Gastrocnemius medialis (tissue), 4 donors: ENCODE results near the gene CFP.

Experiments used
- CTCF ChIP-seq, 5 experiments: fragments of 450-650 bp in 3 of 5; fragments of 200-600 bp in 2 of 5; sonication (generic) in 2 of 5; IDR thresholded peaks in 4 of 5; conservative IDR thresholded peaks in 1 of 5; 1 replicate in 4 of 5; 2 replicates in 1 of 5; pipeline ENCODE4 v1.5.1; 2016 to 2019; ENCODE audit warnings: antibody characterized with exemption in 5 of 5, mild to moderate bottlenecking in 3 of 5, moderate library complexity in 3 of 5
- POLR2A ChIP-seq, 2 donors: fragments of 450-650 bp; IDR thresholded peaks; one replicate each; pipeline ENCODE4 v1.6.1; 2017; ENCODE audit warnings: antibody characterized with exemption in 2 of 2, mild to moderate bottlenecking in 2 of 2, moderate library complexity in 2 of 2

DNA sequence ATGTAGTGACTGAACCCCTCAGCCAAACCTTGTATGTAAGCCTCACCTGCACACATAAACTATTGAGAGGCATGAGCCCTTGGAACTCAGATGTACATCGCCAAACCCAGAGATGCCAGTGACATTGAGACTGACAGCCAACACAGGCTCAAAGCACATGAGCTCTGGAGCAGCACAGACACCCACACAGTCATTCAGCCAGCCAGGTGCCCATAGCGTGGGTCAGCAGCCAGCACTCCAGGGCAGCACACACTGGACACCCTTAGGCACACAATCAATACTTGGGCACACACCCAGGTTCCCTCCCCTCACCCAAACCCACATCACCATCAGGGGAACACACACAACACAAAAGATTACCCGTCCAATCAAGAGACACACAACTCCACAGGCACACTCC is 51.8 kb downstream of the CFP start:
- TF ChIP-seq POLR2A (IDR thresholded peaks at IDR 0.05) = no peak
- TF ChIP-seq CTCF (IDR thresholded peaks at IDR 0.05 in 4 of 5, conservative IDR thresholded peaks at IDR 0.05 in 1 of 5) = no peak
